OCI-LY1 (cell line): ENCODE measurements around the gene RBM28.

Source experiments
- H2AFZ ChIP-seq: fragments of 200-600 bp; sonication (generic), shearing (Covaris generic); 2 replicates; pipeline ENCODE4 v1.6.0; 2014; ENCODE audit warnings: antibody characterized with exemption, mild to moderate bottlenecking, low read length
- H3F3A ChIP-seq: fragments of 200-600 bp; sonication (generic), shearing (Covaris generic); 2 replicates; pipeline ENCODE4 v1.6.0; 2014; ENCODE audit warnings: mild to moderate bottlenecking, antibody characterized with exemption, low read length, moderate library complexity; ENCODE audit not compliant: insufficient read depth
- H3K27ac ChIP-seq: fragments of 200-600 bp; sonication (generic); 2 replicates; pipeline ENCODE4 v1.5.1; 2014; ENCODE audit warnings: low read length, mixed run types, mild to moderate bottlenecking, low read depth; ENCODE audit not compliant: poor library complexity, severe bottlenecking
- H3K27me3 ChIP-seq: fragments of 200-600 bp; sonication (generic); 2 replicates; pipeline ENCODE4 v1.6.0; 2014; ENCODE audit warnings: antibody characterized with exemption, mild to moderate bottlenecking, low read length, moderate library complexity; ENCODE audit not compliant: insufficient read depth
- H3K36me3 ChIP-seq: fragments of 200-600 bp; sonication (generic); 2 replicates; pipeline ENCODE4 v1.6.1; 2014; ENCODE audit warnings: mild to moderate bottlenecking, antibody characterized with exemption, low read length, moderate library complexity, mixed read lengths; ENCODE audit not compliant: insufficient read depth
- H3K4me1 ChIP-seq: fragments of 200-600 bp; sonication (generic); 2 replicates; pipeline ENCODE4 v1.5.1; 2014; ENCODE audit warnings: mild to moderate bottlenecking, low read length, moderate library complexity; ENCODE audit not compliant: insufficient read depth, severe bottlenecking
- H3K4me2 ChIP-seq: fragments of 200-600 bp; sonication (generic), shearing (Covaris generic); 2 replicates; pipeline ENCODE4 v1.6.1; 2014; ENCODE audit warnings: low read length
- H3K4me3 ChIP-seq: fragments of 200-600 bp; sonication (generic); 2 replicates; pipeline ENCODE4 v1.5.1; 2014; ENCODE audit warnings: low read length, low read depth, mild to moderate bottlenecking, mixed read lengths; ENCODE audit not compliant: poor library complexity, severe bottlenecking
- H3K79me2 ChIP-seq: fragments of 200-600 bp; shearing (Covaris generic); 2 replicates; pipeline ENCODE4 v1.6.1; 2016; ENCODE audit warnings: mixed run types, low read length, mixed read lengths; ENCODE audit not compliant: insufficient read depth
- H3K9ac ChIP-seq: fragments of 200-600 bp; sonication (generic), shearing (Covaris generic); 2 replicates; pipeline ENCODE4 v1.6.1; 2014; ENCODE audit warnings: mild to moderate bottlenecking, low read length, mixed read lengths
- H3K9me2 ChIP-seq: fragments of 200-600 bp; sonication (generic), shearing (Covaris generic); 2 replicates; pipeline ENCODE4 v1.6.1; 2014; ENCODE audit warnings: low read depth, mild to moderate bottlenecking, low read length, mixed read lengths
- H3K9me3 ChIP-seq: fragments of 200-600 bp; shearing (Covaris generic); 2 replicates; pipeline ENCODE4 v1.6.1; 2014; ENCODE audit warnings: low read length, mixed read lengths
- H4K20me1 ChIP-seq: fragments of 200-600 bp; sonication (generic), shearing (Covaris generic); 2 replicates; pipeline ENCODE4 v1.6.0; 2016; ENCODE audit warnings: mild to moderate bottlenecking, low read length; ENCODE audit not compliant: insufficient read depth
- CTCF ChIP-seq: fragments of 200-600 bp; sonication (generic), shearing (Covaris generic); IDR thresholded peaks from 2 replicates; pipeline ENCODE4 v1.5.1; 2017; ENCODE audit warnings: mild to moderate bottlenecking, antibody characterized with exemption, low read length, moderate library complexity, mixed read lengths
- EZH2 ChIP-seq: fragments of 200-600 bp; sonication (generic), shearing (Covaris generic); IDR thresholded peaks from 2 replicates; pipeline ENCODE4 v1.8.0; 2017; ENCODE audit warnings: borderline replicate concordance, mixed run types, mild to moderate bottlenecking, antibody characterized with exemption, low read length, moderate library complexity, mixed read lengths

The RBM28 gene

DNA sequence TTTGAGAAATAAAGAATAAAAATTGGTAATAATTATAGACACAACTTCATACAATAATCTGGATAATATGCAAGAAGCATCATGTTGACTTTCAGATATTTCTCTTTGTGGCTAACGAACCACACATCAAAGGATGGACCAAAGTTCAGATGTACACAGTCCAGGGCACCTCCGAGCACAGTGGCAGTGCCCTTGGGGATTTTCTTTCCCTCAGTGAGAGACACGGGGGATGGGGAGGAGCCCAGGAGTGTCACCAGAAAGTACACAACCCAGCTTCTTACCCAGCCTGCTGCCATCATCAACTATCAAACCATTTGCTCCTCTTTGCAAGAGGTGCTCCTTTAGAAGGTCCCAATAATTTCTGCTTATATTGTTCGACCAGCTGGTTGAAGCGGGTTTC lies 33.2 kb downstream of the RBM28 start:
- Histone ChIP-seq H3K36me3 (peaks cover 97% of the 10 kb centered on the region), H4K20me1 (no peaks in the 10 kb centered on the region), H3K4me1 (no peaks in the 10 kb centered on the region), H3F3A (no peaks in the 10 kb centered on the region), H3K27ac (no peak overlapping the region), H3K27me3 (no peaks in the 10 kb centered on the region), H3K9me3 (no peaks in the 10 kb centered on the region), H3K9ac (no peak overlapping the region), H3K9me2 (no peaks in the 10 kb centered on the region), H3K4me3 (no peak overlapping the region), H3K4me2 (no peak overlapping the region), H2AFZ (no peak overlapping the region), H3K79me2 (no peaks in the 10 kb centered on the region)
- TF ChIP-seq EZH2 (no peak), CTCF (no peak)

- H3K27ac ChIP-seq, result no peak overlapping the region
- H3K4me3 ChIP-seq, result no peak overlapping the region
- no peak overlapping the region for H3K9ac ChIP-seq
- no peaks in the 10 kb centered on the region for H3F3A ChIP-seq
- no peaks in the 10 kb centered on the region for H3K4me1 ChIP-seq
- H3K79me2 ChIP-seq, result no peaks in the 10 kb centered on the region
- H2AFZ ChIP-seq, result no peak overlapping the region
- H3K9me2 ChIP-seq, result no peaks in the 10 kb centered on the region
- H3K27me3 ChIP-seq, result no peaks in the 10 kb centered on the region
- TF ChIP-seq EZH2, result no peak
- TF ChIP-seq CTCF, result no peak
- no peaks in the 10 kb centered on the region for H3K9me3 ChIP-seq
- H4K20me1 ChIP-seq, result no peaks in the 10 kb centered on the region
- no peak overlapping the region for H3K4me2 ChIP-seq
- peaks cover 97% of the 10 kb centered on the region for H3K36me3 ChIP-seq
Measured at GRCh38 chr7:128309976-128310375, 33.7 kb downstream of the RBM28 start.

DNA sequence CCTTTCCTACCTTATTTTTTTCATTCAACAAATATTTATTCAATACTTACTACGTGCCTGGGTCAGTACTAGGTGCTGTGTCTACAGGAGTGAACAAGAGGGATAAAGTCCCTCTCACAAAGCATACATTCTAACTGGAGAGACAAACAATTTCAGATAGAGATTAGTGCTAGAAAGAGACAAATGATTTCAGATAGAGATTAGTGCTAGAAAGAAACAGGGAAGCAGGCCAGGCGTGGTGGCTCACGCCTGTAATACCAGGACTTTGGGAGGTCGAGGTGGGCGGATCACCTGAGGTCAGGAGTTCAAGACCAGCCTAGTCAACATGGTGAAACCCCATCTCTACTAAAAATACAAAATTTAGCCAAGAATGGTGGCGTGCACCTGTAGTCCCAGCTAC lies 34.6 kb downstream of the RBM28 start:
- no peaks in the 10 kb centered on the region for H3K9me3 ChIP-seq
- no peaks in the 10 kb centered on the region for H3K79me2 ChIP-seq
- no peak overlapping the region for H3K4me2 ChIP-seq
- peaks cover 95% of the 10 kb centered on the region for H3K36me3 ChIP-seq
- H3K27ac ChIP-seq, result no peak overlapping the region
- no peaks in the 10 kb centered on the region for H4K20me1 ChIP-seq
- H3K9ac ChIP-seq, result no peak overlapping the region
- TF ChIP-seq EZH2, result no peak
- TF ChIP-seq CTCF, result no peak
- H3K4me3 ChIP-seq, result no peak overlapping the region
- no peaks in the 10 kb centered on the region for H3F3A ChIP-seq
- no peaks in the 10 kb centered on the region for H3K9me2 ChIP-seq
- H3K4me1 ChIP-seq, result no peaks in the 10 kb centered on the region
- H3K27me3 ChIP-seq, result no peaks in the 10 kb centered on the region
- H2AFZ ChIP-seq, result no peak overlapping the region
